Stimulated activated CD8-positive, alpha-beta memory T cell treated with anti-CD3 and anti-CD28 coated beads, Interleukin-7, amount 100 ng/mL, for 24 hours (primary cell): ENCODE data around the gene NPTN.
"Not testable (repeated sequence)": the region's sequence is repeated elsewhere in the genome, so short reads cannot be mapped to it uniquely, and the experiment has no call there.

Experiments used
- DNase-seq: peaks from one replicate; pipeline ENCODE4 v3.0.0-alpha.2; 2020; ENCODE audit warnings: low read depth

The NPTN gene

GRCh38 chr15:73600413-73601335, 32.5 kb downstream of the NPTN start:
- DNase-seq = no peak

- no peak for DNase-seq
Measured at GRCh38 chr15:73599934-73600333, 33.3 kb downstream of the NPTN start.

- DNase-seq = no peak
Measured at GRCh38 chr15:73598530-73599160, 34.5 kb downstream of the NPTN start.

- DNase-seq = no peak
Measured at GRCh38 chr15:73597036-73597638, 36.1 kb downstream of the NPTN start.

- DNase-seq = no peak
Measured at GRCh38 chr15:73596174-73596573, 37.0 kb downstream of the NPTN start.

- no peak for DNase-seq
Measured at GRCh38 chr15:73594109-73594508, 39.1 kb downstream of the NPTN start.

GRCh38 chr15:73593304-73594074, 39.7 kb downstream of the NPTN start:
- no peak for DNase-seq

- no peak for DNase-seq
Measured at GRCh38 chr15:73590263-73590662, 42.9 kb downstream of the NPTN start.

- DNase-seq = no peak
Measured at GRCh38 chr15:73589766-73590165, 43.4 kb downstream of the NPTN start.

GRCh38 chr15:73585871-73586654, 47.1 kb downstream of the NPTN start:
- DNase-seq = no peak

GRCh38 chr15:73584699-73585420, 48.3 kb downstream of the NPTN start:
- DNase-seq = no peak

- DNase-seq = no peak
Measured at GRCh38 chr15:73583544-73583943, 49.6 kb downstream of the NPTN start.

- DNase-seq = no peak
Measured at GRCh38 chr15:73582851-73583379, 50.3 kb downstream of the NPTN start.

- DNase-seq = no peak
Measured at GRCh38 chr15:73578026-73578425, 55.2 kb downstream of the NPTN start.

GRCh38 chr15:73577593-73577992, 55.6 kb downstream of the NPTN start:
- not testable (repeated sequence) for DNase-seq

- DNase-seq = no peak
Measured at GRCh38 chr15:73575636-73576247, 57.4 kb downstream of the NPTN start.

GRCh38 chr15:73573572-73573971, 59.6 kb downstream of the NPTN start:
- DNase-seq = no peak

- no peak for DNase-seq
Measured at GRCh38 chr15:73573037-73573436, 60.2 kb downstream of the NPTN start.

GRCh38 chr15:73572296-73572695, 60.9 kb downstream of the NPTN start:
- DNase-seq = no peak

- no peak for DNase-seq
Measured at GRCh38 chr15:73571346-73571745, 61.8 kb downstream of the NPTN start.
